Iris pigment epithelial cell (primary cell): Measurements from ENCODE around the gene GLUD2.
"Not testable (repeated sequence)": the region's sequence is repeated elsewhere in the genome, so short reads cannot be mapped to it uniquely, and the experiment has no call there.

Experiments used
- DNase-seq: peaks from one replicate; pipeline ENCODE4 v3.0.0-alpha.2; 2011; ENCODE audit warnings: low read depth

GLUD2 gene

GRCh38 chrX:121047441-121048419 lies at the start of gene GLUD2:
GLUD2 (plus strand) TSS chrX:121047610; CDS start chrX:121047685, 75 bp downstream.
- DNase-seq, result peak; percentile 17

- no peak for DNase-seq
These were observed 48.0 kb upstream of the GLUD2 start for GRCh38 chrX:120999413-120999812.

- peak; percentile 24 for DNase-seq
These were observed 46.8 kb upstream of the GLUD2 start for GRCh38 chrX:121000589-121000988.

GRCh38 chrX:121008920-121009319 lies 38.5 kb upstream of the GLUD2 start:
- DNase-seq, result peak; percentile 20

- no peak for DNase-seq
These were observed 37.6 kb upstream of the GLUD2 start for GRCh38 chrX:121009764-121010163.

DNA sequence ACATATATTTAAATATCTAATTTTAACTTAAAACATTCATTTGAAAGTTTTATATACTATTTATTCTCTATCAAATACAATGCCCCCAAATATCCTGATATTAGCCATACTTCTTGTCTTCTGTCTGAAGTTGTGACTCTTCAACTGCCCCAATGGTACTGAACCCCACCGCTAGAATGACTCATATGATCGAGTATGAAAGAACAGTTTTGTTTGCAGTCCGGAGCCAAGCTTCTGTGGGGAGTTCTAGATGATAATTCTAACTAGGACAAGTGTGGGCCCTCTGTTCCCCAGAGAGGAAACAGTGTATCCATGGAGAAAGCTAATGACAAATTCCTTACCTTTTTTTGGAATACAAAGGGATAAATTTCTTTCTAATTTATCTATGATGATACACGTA lies 37.2 kb upstream of the GLUD2 start:
- DNase-seq, result peak; percentile 4

- DNase-seq, result no peak
These were observed 36.2 kb upstream of the GLUD2 start for GRCh38 chrX:121011254-121011653.

- DNase-seq, result no peak
These were observed 33.4 kb upstream of the GLUD2 start for GRCh38 chrX:121013897-121014455.

GRCh38 chrX:121014826-121015225 lies 32.6 kb upstream of the GLUD2 start:
- no peak for DNase-seq

DNA sequence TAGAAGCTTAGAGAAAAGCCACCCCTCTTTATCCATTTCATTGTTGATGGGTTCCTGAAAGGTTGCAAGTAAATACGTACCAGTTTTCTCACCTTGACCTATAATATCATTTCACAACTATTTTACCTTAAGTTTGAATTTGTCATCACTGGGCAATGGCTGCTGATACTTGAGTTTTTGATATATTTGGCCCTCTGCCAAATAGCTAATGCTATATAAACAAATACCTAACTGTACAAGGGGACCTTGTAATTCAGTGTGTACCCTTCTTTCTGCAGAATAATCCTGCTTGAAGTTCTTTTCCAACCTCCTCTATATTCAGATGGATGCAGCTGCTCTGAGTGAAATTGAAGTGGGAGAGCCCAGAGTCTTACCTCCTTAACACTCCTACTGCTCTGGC lies 19.0 kb upstream of the GLUD2 start:
- no peak for DNase-seq

DNA sequence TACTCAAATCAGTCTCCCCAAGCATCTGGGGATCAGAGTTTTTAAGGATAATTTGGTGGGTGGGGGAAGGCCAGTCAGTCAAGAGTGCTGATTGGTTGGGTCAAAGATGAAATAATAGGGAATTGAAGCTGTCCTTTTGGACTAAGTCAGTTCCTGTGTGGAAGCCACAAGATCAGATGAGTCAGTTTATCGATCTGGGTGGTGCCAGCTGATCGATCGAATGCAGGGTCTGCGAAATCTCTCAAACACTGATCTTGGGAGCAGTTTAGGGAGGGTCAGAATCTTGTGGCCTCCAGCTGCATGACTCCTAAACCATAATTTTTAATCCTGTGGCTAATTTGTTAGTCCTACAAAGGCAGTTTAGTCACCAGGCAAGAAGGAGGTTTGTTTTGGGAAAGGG lies 17.3 kb upstream of the GLUD2 start:
- DNase-seq, result no peak

- DNase-seq, result no peak
These were observed 14.9 kb upstream of the GLUD2 start for GRCh38 chrX:121032531-121032930.

DNA sequence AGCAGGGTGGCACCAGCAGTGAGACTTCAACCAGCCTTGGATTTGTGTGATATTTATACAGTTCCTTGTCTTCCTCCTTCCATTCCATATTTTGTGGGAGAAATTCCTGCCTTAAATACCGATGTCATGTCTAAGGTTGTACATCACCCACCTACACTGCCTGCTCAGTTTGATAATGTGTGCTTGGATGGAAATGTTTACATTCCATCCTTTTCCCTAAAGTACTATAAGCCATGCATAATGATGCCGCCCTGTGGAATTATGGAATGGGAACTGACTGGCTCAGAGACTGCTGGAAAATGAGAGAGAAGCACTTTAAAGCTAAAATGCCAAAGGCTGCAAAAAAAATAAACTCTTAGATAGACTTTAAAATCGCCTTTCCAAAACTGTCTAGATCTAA lies 11.3 kb upstream of the GLUD2 start:
- DNase-seq, result no peak

DNA sequence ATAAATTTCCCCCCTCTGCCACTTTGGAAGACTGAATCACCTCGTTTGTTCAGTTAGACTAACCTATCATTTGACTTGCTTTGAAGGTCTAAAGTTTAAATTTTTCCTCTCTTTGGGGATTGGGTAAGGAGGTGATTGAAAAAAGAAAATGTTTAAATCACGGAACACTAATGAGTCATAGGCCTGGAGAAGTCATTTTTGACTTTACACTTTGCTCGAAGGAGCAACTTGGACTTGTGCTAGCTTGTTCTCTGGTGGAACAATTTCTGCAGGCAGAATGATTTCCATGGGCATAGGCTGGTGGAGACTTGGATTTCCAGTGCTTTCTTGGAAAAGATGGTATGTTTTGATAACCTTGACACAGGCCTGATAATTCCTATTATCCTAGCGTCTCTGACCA lies 10.5 kb upstream of the GLUD2 start:
- DNase-seq, result no peak

DNA sequence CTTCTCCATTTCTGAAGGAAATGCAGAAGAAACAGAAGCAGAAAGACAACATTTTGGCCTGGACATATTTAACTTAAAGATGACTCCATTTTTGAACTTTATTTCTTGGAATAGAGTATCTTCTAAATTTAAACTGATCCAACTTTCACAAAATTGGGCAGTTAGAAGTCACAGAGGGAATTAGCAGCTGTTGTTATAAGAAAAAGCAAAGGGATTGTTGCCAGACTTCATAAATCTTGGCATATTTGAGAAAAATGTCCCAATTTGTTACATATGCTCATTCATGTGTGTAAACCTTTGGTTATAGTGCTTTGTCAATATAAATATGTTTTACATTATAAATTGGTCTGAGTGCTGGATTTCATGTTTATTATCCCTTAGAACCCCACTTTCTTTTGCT lies 3.4 kb downstream of the GLUD2 start:
- DNase-seq, result no peak

GRCh38 chrX:121052122-121052521 lies 4.7 kb downstream of the GLUD2 start:
- DNase-seq, result no peak

GRCh38 chrX:121062289-121062688 lies 14.9 kb downstream of the GLUD2 start:
- no peak for DNase-seq

GRCh38 chrX:121064579-121064978 lies 17.2 kb downstream of the GLUD2 start:
- no peak for DNase-seq

DNA sequence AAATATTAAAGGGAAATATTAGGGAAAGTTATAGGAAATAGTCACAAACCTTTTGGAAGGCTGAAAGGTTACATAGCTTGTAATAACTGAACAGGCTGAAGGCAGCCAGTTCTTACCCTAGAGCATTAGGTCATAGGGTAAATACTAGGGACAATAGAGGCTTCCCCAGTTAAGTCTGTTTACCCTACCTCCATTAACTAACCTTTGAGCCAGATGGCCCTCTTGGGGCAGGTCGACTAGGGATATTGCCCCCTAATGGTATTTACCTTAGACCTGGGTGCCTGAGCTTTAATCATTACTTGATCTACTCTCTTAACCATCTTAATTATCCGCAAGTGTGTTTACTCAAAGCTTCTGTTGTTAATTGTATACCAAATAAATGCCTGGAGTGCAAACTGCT lies 36.8 kb downstream of the GLUD2 start:
- not testable (repeated sequence) for DNase-seq

DNA sequence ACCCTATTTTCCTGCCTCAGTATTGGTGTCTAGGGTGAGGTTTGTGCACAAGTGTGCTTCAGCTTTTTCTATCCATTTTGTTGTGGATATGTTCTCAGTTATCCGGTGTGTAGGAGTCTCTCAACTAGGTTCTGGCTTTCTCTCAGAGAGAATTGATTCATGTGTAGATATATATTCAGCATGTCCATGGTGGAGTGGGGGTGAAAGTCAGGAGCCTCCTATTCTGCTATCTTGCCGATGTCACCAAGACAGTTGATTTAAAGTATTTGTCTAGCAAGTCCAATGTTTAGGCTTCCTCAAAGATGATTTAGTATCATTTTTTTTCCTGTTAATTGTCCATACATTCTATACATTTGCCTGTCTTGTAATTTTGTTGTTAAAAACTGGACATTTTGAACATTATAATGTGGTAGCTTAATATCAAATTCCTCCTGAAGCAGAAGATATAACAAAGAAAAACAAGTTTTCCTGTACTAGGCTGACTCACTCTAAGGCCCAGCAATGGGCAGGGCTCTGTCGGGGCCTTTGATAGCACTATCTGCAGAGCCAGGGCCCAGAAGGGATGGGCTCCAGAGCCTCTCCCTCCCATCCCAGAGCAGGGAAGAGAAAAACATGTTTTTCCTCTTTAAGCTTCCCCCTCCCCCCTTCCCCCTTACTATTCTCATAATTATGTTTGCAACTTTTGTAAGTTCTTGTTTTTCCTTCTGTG lies 37.6 kb downstream of the GLUD2 start:
- DNase-seq, result no peak

DNA sequence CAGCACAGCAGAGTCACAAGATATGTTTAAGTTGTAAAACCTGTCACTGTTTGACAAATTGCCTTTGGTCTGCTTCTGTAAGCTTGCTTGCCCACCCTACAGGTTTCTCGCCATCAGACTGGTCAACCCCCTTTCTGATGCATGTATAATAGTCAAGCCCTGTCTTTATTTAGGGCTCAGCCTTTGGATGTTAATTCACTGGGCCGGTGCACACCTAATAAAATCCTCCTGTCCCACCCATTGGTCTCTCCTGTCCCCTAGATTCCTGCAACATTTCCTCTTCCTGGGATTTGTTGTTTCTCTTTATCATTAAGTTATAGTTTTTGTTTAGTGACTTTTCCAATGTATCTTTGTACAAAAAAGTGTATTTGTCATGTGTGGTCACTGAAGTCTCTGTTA lies 38.2 kb downstream of the GLUD2 start:
- DNase-seq, result no peak

DNA sequence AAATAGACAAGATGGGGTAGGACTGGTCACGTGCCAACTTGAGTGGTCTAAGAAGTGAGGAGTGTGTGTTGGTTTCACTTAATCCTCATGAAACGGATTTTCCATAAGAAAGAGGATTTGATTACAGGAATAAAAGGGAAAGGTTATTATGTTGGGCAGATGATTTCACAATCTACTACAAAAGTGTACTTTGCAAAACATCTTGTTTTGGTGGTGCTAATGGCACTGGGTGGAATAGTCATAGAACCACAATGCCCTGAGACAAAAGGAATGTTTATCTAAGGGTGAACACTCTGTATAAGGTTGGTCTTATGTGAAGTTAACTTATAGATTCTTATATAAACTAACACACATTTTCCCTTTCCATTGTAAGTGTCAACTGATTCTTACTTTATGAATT lies 45.6 kb downstream of the GLUD2 start:
- DNase-seq, result peak; percentile 3
